Adrenal gland (tissue), 12 donors: ENCODE data around the gene METTL8. TPM values are rescaled to one million over a fixed set of nuclear protein-coding genes. Genes with fewer than 3 reads are reported as not detected.

Source experiments
- DNase-seq, 7 donors: peaks; one replicate each; pipeline ENCODE4 v3.0.0-alpha.2; 2019 to 2020
- H3K27ac ChIP-seq, 5 donors: fragments of 200-600 bp; sonication (generic) in 4 of 5; 1 replicate in 3 of 5; 2 replicates in 2 of 5; pipeline versions ENCODE4 v1.5.1 to v1.8.0; 2016 to 2020; ENCODE audit warnings: mild to moderate bottlenecking in 1 of 5
- H3K27me3 ChIP-seq: fragments of 200-600 bp; 2 replicates; pipeline ENCODE4 v1.8.0; 2021
- H3K36me3 ChIP-seq, 2 donors: fragments of 200-600 bp; replicated peaks in 1 of 2; 1 replicate in 1 of 2; 2 replicates in 1 of 2; pipeline versions ENCODE4 v1.5.1 to v1.8.0; 2018 to 2022
- H3K4me1 ChIP-seq, 2 donors: fragments of 200-600 bp; replicated peaks in 1 of 2; 1 replicate in 1 of 2; 2 replicates in 1 of 2; pipeline versions ENCODE4 v1.5.1 to v1.8.0; 2018 to 2021
- H3K4me3 ChIP-seq, 4 donors: fragments of 200-600 bp; sonication (generic) in 3 of 4; one replicate each; pipeline ENCODE4 v1.5.1; 2016 to 2018
- H3K9me3 ChIP-seq, 3 donors: fragments of 200-600 bp; sonication (generic) in 1 of 3; replicated peaks in 1 of 3; 1 replicate in 2 of 3; 2 replicates in 1 of 3; pipeline versions ENCODE4 v1.5.1 to v1.8.0; 2016 to 2021
- POLR2A ChIP-seq, 2 donors: fragments of 450-650 bp; IDR thresholded peaks; one replicate each; pipeline ENCODE4 v1.6.1; 2017; ENCODE audit warnings: antibody characterized with exemption in 2 of 2, mild to moderate bottlenecking in 2 of 2, moderate library complexity in 1 of 2
- WGBS, 4 donors: extraction: QIAGEN DNeasy Blood & Tissue Kit in 2 of 4; methylation state at CpG; one replicate each; pipeline versions ENCODE4 v1.1.5 to v1.1.7; 2013 to 2017; 5-methylcytosine and 5-hydroxymethylcytosine counted together
- intact Hi-C, 2 donors: fragments of 100-400 bp; cut with DNase I; formaldehyde crosslinking; loops; one replicate each; pipeline versions ENCODE4 v1.14.1 to v1.15.0; 2022 to 2023
- polyA plus RNA-seq, 3 donors: library from polyadenylated mRNA; stranded (reverse); fragments of 200-250 nt in 2 of 3; fragments of 350-450 nt in 1 of 3; fragmentation: Illumina TruSeq in 1 of 3; extraction: RNeasy Lipid Tissue Mini Kit (QIAGEN cat#74804) in 1 of 3; gene quantifications; one replicate each; pipeline ENCODE4 v1.2.3, GENCODE V29; 2013 to 2014
- total RNA-seq, 9 donors: library from RNA; depleted of rRNA in 4 of 9; stranded (reverse); fragments of >200 nt in 4 of 9; fragments of 120-200 nt in 1 of 9; fragmentation: NEBNext Ultra II Directional in 1 of 9; extraction: Animal tissue kit (Norgen Biotek cat#: 25700) in 1 of 9; gene quantifications; one replicate each; pipeline versions ENCODE4 v1.1.0 to v1.2.4, GENCODE V29; 2013 to 2023
- TF ChIP-seq, protein P1 (sequence below), 6 experiments: fragments of 450-650 bp in 4 of 6; fragments of 200-600 bp in 2 of 6; sonication (generic) in 1 of 6; IDR thresholded peaks; 1 replicate in 5 of 6; 2 replicates in 1 of 6; pipeline versions ENCODE4 v1.5.1 to v1.8.0; 2016 to 2021; ENCODE audit warnings: antibody characterized with exemption in 6 of 6, mild to moderate bottlenecking in 2 of 6, moderate library complexity in 1 of 6
- donor health status: healthy with polysubstance abuse.
- donor health status: Bipolar disorder and iron deficiency.
- donor health status: DM: yes; HTN: yes; CAD: no.
- donor health status: DM: no; HTN: no; CAD: no.
- donor health status: DM: no; HTN: no; CAD: no.
- donor health status: DM: yes; HTN: yes; CAD: no.

The METTL8 gene
- total and polyA plus RNA-seq, 12 donors: 3.3 to 37.5 (median 19.7) TPM

- DNase-seq: no peak
- H3K27me3 ChIP-seq: no peaks in the 10 kb centered on the region
- no peak overlapping the region for H3K27ac ChIP-seq
- H3K4me1 ChIP-seq: peaks cover 7 to 17% of the 10 kb centered on the region in 2 donors
- no peak overlapping the region for H3K4me3 ChIP-seq
- 93 to 95% (median 94%) methylated on average over 7 of the region's 7 CpGs for WGBS, 4 donors
- TF ChIP-seq, protein P1, sequence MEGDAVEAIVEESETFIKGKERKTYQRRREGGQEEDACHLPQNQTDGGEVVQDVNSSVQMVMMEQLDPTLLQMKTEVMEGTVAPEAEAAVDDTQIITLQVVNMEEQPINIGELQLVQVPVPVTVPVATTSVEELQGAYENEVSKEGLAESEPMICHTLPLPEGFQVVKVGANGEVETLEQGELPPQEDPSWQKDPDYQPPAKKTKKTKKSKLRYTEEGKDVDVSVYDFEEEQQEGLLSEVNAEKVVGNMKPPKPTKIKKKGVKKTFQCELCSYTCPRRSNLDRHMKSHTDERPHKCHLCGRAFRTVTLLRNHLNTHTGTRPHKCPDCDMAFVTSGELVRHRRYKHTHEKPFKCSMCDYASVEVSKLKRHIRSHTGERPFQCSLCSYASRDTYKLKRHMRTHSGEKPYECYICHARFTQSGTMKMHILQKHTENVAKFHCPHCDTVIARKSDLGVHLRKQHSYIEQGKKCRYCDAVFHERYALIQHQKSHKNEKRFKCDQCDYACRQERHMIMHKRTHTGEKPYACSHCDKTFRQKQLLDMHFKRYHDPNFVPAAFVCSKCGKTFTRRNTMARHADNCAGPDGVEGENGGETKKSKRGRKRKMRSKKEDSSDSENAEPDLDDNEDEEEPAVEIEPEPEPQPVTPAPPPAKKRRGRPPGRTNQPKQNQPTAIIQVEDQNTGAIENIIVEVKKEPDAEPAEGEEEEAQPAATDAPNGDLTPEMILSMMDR (IDR thresholded peaks at IDR 0.05): no peak
- no peak for TF ChIP-seq POLR2A (IDR thresholded peaks at IDR 0.05)
- no peaks in the 10 kb centered on the region for H3K9me3 ChIP-seq
- no peaks in the 10 kb centered on the region for H3K36me3 ChIP-seq
- intact Hi-C loops: no loop called here
Measured at GRCh38 chr2:171341394-171342066, 92.3 kb downstream of the METTL8 start.

DNA sequence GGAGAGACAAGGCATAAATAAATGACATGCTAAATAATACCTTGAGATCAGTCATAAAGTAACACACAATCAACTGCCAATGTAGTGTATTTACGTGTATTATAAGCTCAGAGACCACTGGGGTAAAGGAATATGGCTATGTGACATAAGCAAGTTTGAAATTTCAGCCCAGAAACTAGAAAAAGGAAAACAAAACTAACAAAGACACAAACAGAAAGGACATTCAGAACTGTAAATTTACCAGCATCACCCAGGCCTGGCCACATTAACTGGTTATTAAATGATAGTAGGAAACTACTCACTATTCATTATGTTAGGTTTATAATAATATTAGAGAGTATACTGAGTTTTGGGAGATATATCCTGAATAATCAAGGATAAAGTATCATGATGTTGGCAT lies 98.8 kb downstream of the METTL8 start:
- no peak overlapping the region for H3K4me3 ChIP-seq
- WGBS, 4 donors: 92 to 100% (median 95%) methylated on average over 1 of the region's 1 CpG
- no peak for TF ChIP-seq POLR2A (IDR thresholded peaks at IDR 0.05)
- TF ChIP-seq, protein P1 (IDR thresholded peaks at IDR 0.05): no peak

GRCh38 chr2:171334171-171334570 lies 99.6 kb downstream of the METTL8 start:
- H3K4me3 ChIP-seq: no peak overlapping the region
- H3K4me1 ChIP-seq: peaks cover 3 to 11% of the 10 kb centered on the region in 2 donors
- H3K27me3 ChIP-seq: no peaks in the 10 kb centered on the region
- intact Hi-C loops: no loop called here
- TF ChIP-seq, protein P1 (IDR thresholded peaks at IDR 0.05): no peak
- no peak for TF ChIP-seq POLR2A (IDR thresholded peaks at IDR 0.05)
- H3K27ac ChIP-seq: no peak overlapping the region
- H3K9me3 ChIP-seq: no peaks in the 10 kb centered on the region
- 78 to 93% (median 82%) methylated on average over 2 of the region's 2 CpGs for WGBS, 4 donors
- no peak for DNase-seq
- no peaks in the 10 kb centered on the region for H3K36me3 ChIP-seq

More for the DNA sequence above, 98.8 kb downstream of the METTL8 start:
- Histone ChIP-seq H3K4me1 (peaks cover 3 to 11% of the 10 kb centered on the region in 2 donors), H3K27ac (no peak overlapping the region), H3K36me3 (no peaks in the 10 kb centered on the region), H3K9me3 (no peaks in the 10 kb centered on the region), H3K27me3 (no peaks in the 10 kb centered on the region)
- no peak for DNase-seq
- intact Hi-C loops: no loop called here

DNA sequence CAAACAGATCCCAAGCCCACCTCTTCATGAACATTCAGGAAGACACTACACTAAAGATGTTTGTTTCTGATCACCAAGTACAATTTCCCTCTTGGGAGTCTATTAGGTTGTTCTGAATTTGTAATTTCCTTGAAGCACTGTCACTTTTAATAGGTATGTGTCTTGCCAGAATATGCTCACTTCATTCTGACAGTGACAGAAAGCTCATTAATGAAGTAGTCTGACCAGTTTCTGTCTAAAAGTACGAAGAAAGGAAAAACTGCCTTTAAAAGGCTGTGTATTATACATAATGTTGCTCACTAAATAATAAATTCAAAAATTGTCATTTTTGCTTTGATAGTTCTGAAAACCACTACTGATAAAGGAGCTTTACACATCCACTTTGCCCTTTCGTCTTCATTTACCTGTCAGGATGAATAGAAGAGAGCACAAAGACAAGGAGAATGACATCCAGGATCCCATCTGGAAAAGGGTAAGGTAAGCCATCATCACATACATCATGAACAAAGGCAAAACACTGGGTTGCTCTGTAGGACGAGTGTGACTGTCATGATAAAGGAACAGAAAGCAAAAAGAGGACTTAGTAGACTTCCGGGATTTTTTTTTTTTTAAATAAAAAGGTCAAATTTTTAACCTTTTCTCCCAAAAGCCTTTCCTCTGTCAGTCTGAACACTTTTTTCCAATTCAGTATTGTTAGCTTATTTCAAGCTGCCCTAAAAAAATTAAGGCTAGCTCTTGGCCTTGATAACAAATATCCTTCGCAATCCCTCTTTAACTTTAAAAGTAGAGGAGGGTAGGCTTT lies 103.4 kb downstream of the METTL8 start:
- Histone ChIP-seq H3K4me3 (no peak overlapping the region), H3K9me3 (no peaks in the 10 kb centered on the region), H3K4me1 (peaks cover 0 to 3% of the 10 kb centered on the region in 2 donors), H3K27ac (no peak overlapping the region), H3K27me3 (no peaks in the 10 kb centered on the region), H3K36me3 (no peaks in the 10 kb centered on the region)
- WGBS, 4 donors: 49 to 70% (median 62%) methylated on average over 5 of the region's 5 CpGs
- intact Hi-C loops: no loop called here
- DNase-seq: no peak
- no peak for TF ChIP-seq POLR2A (IDR thresholded peaks at IDR 0.05)
- TF ChIP-seq, protein P1 (IDR thresholded peaks at IDR 0.05): no peak
